Measurements from ENCODE around the gene F11.
"Not testable (repeated sequence)": the region's sequence is repeated elsewhere in the genome, so short reads cannot be mapped to it uniquely, and the experiment has no call there.

F11 gene

GRCh38 chr4:186300659-186301390, 34.8 kb downstream of the F11 start:
- no peak for DNase-seq

GRCh38 chr4:186304216-186304615, 38.2 kb downstream of the F11 start:
- no peak for DNase-seq

- DNase-seq = no peak
These were observed 39.0 kb downstream of the F11 start for GRCh38 chr4:186304866-186305505.

GRCh38 chr4:186307497-186307896, 41.5 kb downstream of the F11 start:
- DNase-seq = no peak

- no peak for DNase-seq
These were observed 41.9 kb downstream of the F11 start for GRCh38 chr4:186307916-186308315.

GRCh38 chr4:186318481-186318880, 52.5 kb downstream of the F11 start:
- DNase-seq = no peak

- not testable (repeated sequence) for DNase-seq
These were observed 58.7 kb downstream of the F11 start for GRCh38 chr4:186324660-186325059.

GRCh38 chr4:186326391-186326790, 60.4 kb downstream of the F11 start:
- DNase-seq = no peak

- no peak for DNase-seq
These were observed 63.4 kb downstream of the F11 start for GRCh38 chr4:186329372-186329771.

- DNase-seq = no peak
These were observed 64.4 kb downstream of the F11 start for GRCh38 chr4:186330368-186330767.

GRCh38 chr4:186335793-186336192, 69.8 kb downstream of the F11 start:
- DNase-seq = no peak
